ENCODE results near the gene PSMF1.
"Not testable (repeated sequence)": the region's sequence is repeated elsewhere in the genome, so short reads cannot be mapped to it uniquely, and the experiment has no call there.

PSMF1 gene

GRCh38 chr20:1130058-1130694, 11.8 kb downstream of the PSMF1 start:
- no peak for DNase-seq (ENCODE audit: low read depth in 1 of 2, low spot score in 1 of 2)
- in situ Hi-C loops (cut with HindIII; ENCODE audit: low pct_unique_long_range_greater_than_20kb, low sequenced_read_pairs), result no loop called here
- TF ChIP-seq JUND (IDR thresholded peaks at IDR 0.05; ENCODE audit: low read depth), result no peak

GRCh38 chr20:1130847-1131246, 12.4 kb downstream of the PSMF1 start:
- in situ Hi-C loops (cut with HindIII; ENCODE audit: low pct_unique_long_range_greater_than_20kb, low sequenced_read_pairs), result no loop called here
- no peak for DNase-seq (ENCODE audit: low read depth in 1 of 2, low spot score in 1 of 2)
- no peak for TF ChIP-seq JUND (IDR thresholded peaks at IDR 0.05; ENCODE audit: low read depth)

DNA sequence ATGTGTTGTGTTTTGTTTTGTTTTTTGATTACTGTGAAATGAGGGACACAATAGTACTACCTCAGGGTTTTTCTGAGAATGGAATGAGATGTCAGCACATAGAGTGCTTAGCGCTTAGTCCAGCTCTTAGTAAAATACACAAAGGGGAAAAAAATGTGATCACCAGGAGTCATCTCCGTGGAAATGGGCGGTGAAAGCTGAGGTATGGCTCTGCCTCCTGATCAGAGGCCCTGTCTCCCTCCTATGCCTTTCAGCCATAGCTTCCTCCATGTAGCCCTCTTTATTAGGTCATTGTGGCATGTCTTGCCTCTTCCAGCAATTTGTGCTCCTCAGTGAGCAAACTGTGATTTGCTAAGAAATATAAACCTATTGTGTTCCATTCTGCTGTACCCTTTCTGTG, 13.0 kb downstream of the PSMF1 start:
- in situ Hi-C loops (cut with HindIII; ENCODE audit: low pct_unique_long_range_greater_than_20kb, low sequenced_read_pairs), result no loop called here

GRCh38 chr20:1134355-1134754, 16.0 kb downstream of the PSMF1 start:
- in situ Hi-C loops (cut with HindIII; ENCODE audit: low pct_unique_long_range_greater_than_20kb, low sequenced_read_pairs), result no loop called here
- DNase-seq (ENCODE audit: low read depth in 1 of 2, low spot score in 1 of 2), result no peak
- no peak for TF ChIP-seq JUND (IDR thresholded peaks at IDR 0.05; ENCODE audit: low read depth)

More for the DNA sequence above, 13.0 kb downstream of the PSMF1 start:
- no peak for DNase-seq (ENCODE audit: low read depth in 1 of 2, low spot score in 1 of 2)
- no peak for TF ChIP-seq JUND (IDR thresholded peaks at IDR 0.05; ENCODE audit: low read depth)

- DNase-seq (ENCODE audit: low read depth in 1 of 2, low spot score in 1 of 2), result no peak
- in situ Hi-C loops (cut with HindIII; ENCODE audit: low pct_unique_long_range_greater_than_20kb, low sequenced_read_pairs), result no loop called here
- no peak for TF ChIP-seq JUND (IDR thresholded peaks at IDR 0.05; ENCODE audit: low read depth)
Observed at GRCh38 chr20:1134836-1135235, 16.4 kb downstream of the PSMF1 start.

DNA sequence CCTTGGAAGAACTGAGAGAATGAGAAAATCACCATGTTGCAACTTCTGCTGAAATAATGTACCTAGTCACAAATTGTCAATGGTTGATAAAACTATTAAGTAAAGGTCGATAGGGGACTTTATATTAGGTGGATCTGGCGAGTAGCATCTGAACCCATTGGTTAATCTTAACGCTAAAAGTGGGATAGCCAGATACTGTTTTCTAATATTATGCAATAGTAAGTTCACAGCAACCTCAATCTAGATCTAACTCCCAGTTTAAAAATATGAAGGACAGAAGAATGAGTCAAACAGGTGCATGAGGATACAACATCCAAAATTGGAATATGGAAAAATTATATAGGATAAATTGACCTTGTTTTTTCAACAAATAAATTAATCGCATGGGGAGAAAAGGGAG, 18.8 kb downstream of the PSMF1 start:
- TF ChIP-seq JUND (IDR thresholded peaks at IDR 0.05; ENCODE audit: low read depth), result no peak
- DNase-seq (ENCODE audit: low read depth in 1 of 2, low spot score in 1 of 2), result no peak
- in situ Hi-C loops (cut with HindIII; ENCODE audit: low pct_unique_long_range_greater_than_20kb, low sequenced_read_pairs), result no loop called here

DNA sequence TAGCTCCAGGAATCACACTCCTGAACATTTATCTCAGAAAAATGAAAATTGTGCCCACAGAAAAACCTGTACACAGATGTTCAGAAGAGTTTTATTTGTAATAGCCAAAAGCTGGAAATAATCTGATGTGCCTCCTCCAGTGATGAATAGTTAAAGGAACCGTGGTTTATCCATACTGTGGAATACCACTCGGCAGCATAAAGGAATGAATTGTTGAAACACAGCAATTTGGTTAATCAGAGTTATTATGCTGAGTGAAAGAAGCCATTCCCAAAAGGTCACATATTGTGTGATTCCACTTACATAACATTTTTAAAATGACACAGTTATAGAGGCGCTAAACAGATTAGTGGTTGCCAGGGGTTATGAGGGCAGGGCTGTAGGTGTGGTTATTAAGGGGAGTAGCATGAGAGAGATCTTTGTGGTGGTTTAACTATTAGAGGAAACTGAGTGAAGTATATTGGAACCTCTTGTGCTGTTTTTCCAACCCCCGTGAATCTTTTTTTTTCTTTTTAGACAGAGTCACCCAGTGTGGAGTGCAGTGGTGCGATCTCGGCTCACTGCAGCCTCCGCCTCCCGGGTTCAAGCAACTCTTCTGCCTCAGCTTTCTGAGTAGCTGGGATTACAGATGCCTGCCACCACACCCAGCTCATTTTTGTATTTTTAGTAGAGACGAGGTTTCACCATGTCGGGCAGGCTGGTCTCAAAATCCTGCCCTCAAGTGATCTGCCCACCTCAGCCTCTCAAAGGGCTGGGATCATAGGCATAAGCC, 26.2 kb downstream of the PSMF1 start:
- no peak for TF ChIP-seq JUND (IDR thresholded peaks at IDR 0.05; ENCODE audit: low read depth)
- DNase-seq (ENCODE audit: low read depth in 1 of 2, low spot score in 1 of 2), result no peak
- in situ Hi-C loops (cut with HindIII; ENCODE audit: low pct_unique_long_range_greater_than_20kb, low sequenced_read_pairs), result no loop called here

DNA sequence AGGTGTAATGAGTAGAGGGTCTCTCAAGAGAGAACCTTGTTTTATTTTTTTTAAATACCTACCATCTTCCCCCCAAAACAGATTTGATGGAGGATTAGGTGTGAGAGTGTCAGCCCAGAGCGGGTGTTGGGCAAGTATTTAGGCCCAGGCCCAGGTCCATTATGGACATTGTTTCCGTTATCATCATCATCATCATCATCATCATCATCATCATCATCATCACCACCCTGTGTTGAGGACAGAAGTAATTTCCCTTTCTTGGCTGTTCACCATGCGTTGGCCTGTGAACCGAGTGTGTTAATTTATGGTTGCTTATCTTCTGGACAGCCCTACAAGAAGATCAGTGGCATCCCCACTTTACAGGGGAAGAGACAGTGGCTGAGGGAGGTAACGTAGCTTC, 28.6 kb downstream of the PSMF1 start:
- TF ChIP-seq JUND (IDR thresholded peaks at IDR 0.05; ENCODE audit: low read depth), result no peak
- no peak for DNase-seq (ENCODE audit: low read depth in 1 of 2, low spot score in 1 of 2)
- in situ Hi-C loops (cut with HindIII; ENCODE audit: low pct_unique_long_range_greater_than_20kb, low sequenced_read_pairs), result no loop called here

DNA sequence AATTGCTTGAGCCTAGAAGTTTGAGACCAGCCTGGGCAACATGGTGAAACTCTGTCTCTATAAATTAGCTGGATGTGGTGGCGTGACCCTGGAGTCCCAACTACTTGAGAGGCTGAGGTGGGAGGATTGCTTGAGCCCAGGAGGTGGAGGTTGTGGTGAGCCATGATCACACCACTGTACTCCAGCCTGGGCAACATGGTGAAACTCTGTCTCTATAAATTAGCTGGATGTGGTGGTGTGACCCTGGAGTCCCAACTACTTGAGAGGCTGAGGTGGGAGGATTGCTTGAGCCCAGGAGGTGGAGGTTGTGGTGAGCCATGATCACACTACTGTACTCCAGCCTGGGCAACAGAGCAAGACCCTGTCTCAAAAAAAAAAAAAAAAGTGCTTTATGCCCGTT, 31.4 kb downstream of the PSMF1 start:
- in situ Hi-C loops (cut with HindIII; ENCODE audit: low pct_unique_long_range_greater_than_20kb, low sequenced_read_pairs); DNase-seq (ENCODE audit: low read depth in 1 of 2, low spot score in 1 of 2): not testable (repeated sequence)

- no peak for DNase-seq (ENCODE audit: low read depth in 1 of 2, low spot score in 1 of 2)
- TF ChIP-seq JUND (IDR thresholded peaks at IDR 0.05; ENCODE audit: low read depth), result no peak
- in situ Hi-C loops (cut with HindIII; ENCODE audit: low pct_unique_long_range_greater_than_20kb, low sequenced_read_pairs), result no loop called here
Observed at GRCh38 chr20:1150218-1150617, 31.8 kb downstream of the PSMF1 start.

- TF ChIP-seq JUND (IDR thresholded peaks at IDR 0.05; ENCODE audit: low read depth), result no peak
- in situ Hi-C loops (cut with HindIII; ENCODE audit: low pct_unique_long_range_greater_than_20kb, low sequenced_read_pairs), result no loop called here
- no peak for DNase-seq (ENCODE audit: low read depth in 1 of 2, low spot score in 1 of 2)
Observed at GRCh38 chr20:1150968-1151367, 32.6 kb downstream of the PSMF1 start.

DNA sequence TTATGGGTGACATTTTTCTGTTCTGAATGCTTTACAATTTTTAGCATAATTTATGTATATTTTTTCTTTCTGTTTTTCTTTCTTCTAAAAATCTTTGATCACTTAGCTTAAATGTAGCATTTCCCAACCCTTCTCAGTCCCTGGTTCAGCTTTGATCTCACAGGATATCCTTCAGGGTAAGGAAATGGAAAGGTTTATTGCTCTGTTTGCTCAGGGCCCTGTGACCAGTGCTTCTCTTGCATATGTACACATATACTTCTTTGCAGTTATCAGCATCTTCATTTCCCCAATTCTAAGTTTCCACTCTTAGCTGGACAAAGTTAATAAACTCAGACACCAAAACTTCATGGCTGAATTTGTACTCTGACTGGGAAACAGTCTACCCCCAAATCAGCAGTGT, 35.8 kb downstream of the PSMF1 start:
- DNase-seq (ENCODE audit: low read depth in 1 of 2, low spot score in 1 of 2), result no peak
- in situ Hi-C loops (cut with HindIII; ENCODE audit: low pct_unique_long_range_greater_than_20kb, low sequenced_read_pairs), result no loop called here

DNA sequence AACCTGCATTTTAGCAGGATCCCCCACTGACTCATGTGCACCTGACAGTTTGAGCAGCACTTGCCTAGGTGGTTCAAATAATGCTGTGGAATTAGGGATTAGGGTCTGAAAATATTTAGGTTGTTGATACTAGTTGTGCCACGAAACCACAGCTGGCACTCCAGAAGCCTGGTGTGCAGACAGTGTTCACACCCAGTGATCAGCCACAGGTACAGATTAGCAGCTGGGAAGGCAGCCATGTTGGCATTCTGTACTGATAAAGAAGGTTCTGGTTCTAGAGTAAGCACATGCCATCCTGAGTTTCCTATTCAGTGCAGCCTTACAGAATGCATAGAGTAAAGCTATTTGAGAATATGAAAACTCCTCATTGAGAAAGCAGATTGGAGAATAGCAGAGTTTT, 36.3 kb downstream of the PSMF1 start:
- TF ChIP-seq JUND (IDR thresholded peaks at IDR 0.05; ENCODE audit: low read depth), result no peak
- DNase-seq (ENCODE audit: low read depth in 1 of 2, low spot score in 1 of 2), result no peak

More for the DNA sequence above, 35.8 kb downstream of the PSMF1 start:
- no peak for TF ChIP-seq JUND (IDR thresholded peaks at IDR 0.05; ENCODE audit: low read depth)

More for the DNA sequence above, 36.3 kb downstream of the PSMF1 start:
- in situ Hi-C loops (cut with HindIII; ENCODE audit: low pct_unique_long_range_greater_than_20kb, low sequenced_read_pairs), result no loop called here
